Breast epithelium (tissue), 3 donors: ENCODE results near the gene GRAMD2A.
"Not testable (repeated sequence)": the region's sequence is repeated elsewhere in the genome, so short reads cannot be mapped to it uniquely, and the experiment has no call there.

ENCODE experiments used
- CTCF ChIP-seq, 3 donors: fragments of 450-650 bp; IDR thresholded peaks; one replicate each; pipeline ENCODE4 v1.5.1; 2016 to 2017; ENCODE audit warnings: antibody characterized with exemption in 3 of 3, mild to moderate bottlenecking in 3 of 3, moderate library complexity in 3 of 3
- POLR2A ChIP-seq: fragments of 450-650 bp; IDR thresholded peaks from one replicate; pipeline ENCODE4 v1.6.1; 2016; ENCODE audit warnings: antibody characterized with exemption, mild to moderate bottlenecking, moderate library complexity
- POLR2AphosphoS5 ChIP-seq, 3 donors: sonication (generic); formaldehyde crosslinking; IDR thresholded peaks; one replicate each; pipeline ENCODE4 v1.6.1; 2017; ENCODE audit warnings: antibody characterized with exemption in 3 of 3

GRCh38 chr15:72171978-72172377 is 25.6 kb downstream of the GRAMD2A start:
- TF ChIP-seq CTCF (IDR thresholded peaks at IDR 0.05); POLR2A; POLR2AphosphoS5 (IDR thresholded peaks at IDR 0.05): not testable (repeated sequence)
